ENCODE measurements around the gene EFCAB5.

- TF ChIP-seq CTCF (IDR thresholded peaks at IDR 0.05; ENCODE audit: insufficient read depth, low read length) (peak; percentile 97), POLR2AphosphoS5 (IDR thresholded peaks at IDR 0.05; ENCODE audit: low read depth) (peak; percentile 45)
- TF ChIP-seq, protein P1, sequence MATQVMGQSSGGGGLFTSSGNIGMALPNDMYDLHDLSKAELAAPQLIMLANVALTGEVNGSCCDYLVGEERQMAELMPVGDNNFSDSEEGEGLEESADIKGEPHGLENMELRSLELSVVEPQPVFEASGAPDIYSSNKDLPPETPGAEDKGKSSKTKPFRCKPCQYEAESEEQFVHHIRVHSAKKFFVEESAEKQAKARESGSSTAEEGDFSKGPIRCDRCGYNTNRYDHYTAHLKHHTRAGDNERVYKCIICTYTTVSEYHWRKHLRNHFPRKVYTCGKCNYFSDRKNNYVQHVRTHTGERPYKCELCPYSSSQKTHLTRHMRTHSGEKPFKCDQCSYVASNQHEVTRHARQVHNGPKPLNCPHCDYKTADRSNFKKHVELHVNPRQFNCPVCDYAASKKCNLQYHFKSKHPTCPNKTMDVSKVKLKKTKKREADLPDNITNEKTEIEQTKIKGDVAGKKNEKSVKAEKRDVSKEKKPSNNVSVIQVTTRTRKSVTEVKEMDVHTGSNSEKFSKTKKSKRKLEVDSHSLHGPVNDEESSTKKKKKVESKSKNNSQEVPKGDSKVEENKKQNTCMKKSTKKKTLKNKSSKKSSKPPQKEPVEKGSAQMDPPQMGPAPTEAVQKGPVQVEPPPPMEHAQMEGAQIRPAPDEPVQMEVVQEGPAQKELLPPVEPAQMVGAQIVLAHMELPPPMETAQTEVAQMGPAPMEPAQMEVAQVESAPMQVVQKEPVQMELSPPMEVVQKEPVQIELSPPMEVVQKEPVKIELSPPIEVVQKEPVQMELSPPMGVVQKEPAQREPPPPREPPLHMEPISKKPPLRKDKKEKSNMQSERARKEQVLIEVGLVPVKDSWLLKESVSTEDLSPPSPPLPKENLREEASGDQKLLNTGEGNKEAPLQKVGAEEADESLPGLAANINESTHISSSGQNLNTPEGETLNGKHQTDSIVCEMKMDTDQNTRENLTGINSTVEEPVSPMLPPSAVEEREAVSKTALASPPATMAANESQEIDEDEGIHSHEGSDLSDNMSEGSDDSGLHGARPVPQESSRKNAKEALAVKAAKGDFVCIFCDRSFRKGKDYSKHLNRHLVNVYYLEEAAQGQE (IDR thresholded peaks at IDR 0.05; ENCODE audit: insufficient replicate concordance, low read depth): no peak
These were observed 163.3 kb downstream of the EFCAB5 start for GRCh38 chr17:30104575-30105339.

Measured in HL-60 (cell line).